GM23338 (cell line): ENCODE measurements around the gene SLC52A1. TPM values are rescaled to one million over a fixed set of nuclear protein-coding genes. Genes with fewer than 3 reads are reported as not detected.

Experiments
- polyA plus RNA-seq: library from polyadenylated mRNA; unstranded; fragments of >200 nt; fragmentation: Nextera tagmentation; extraction: Ambion mirVana; gene quantifications from 2 replicates; pipeline ENCODE4 v1.2.1, GENCODE V29; 2016
- total RNA-seq: library from RNA; depleted of rRNA; stranded (reverse); fragments of >200 nt; shearing (Covaris generic); gene quantifications from 2 replicates; pipeline ENCODE4 v1.2.3, GENCODE V29; 2014; rRNA removed

SLC52A1 gene
- total and polyA plus RNA-seq, 2 experiments from 2014 or later, result 0.21 to 0.63 TPM

Other genes with a start within 250 kb of the SLC52A1 start
- gene VMO1, start 249.1 kb downstream of the SLC52A1 start, total RNA-seq, result 0.38 TPM in 1 of 2 replicates, not detected in the other
- 0.40 and 0.47 TPM in 2 replicates for gene VMO1, start 249.1 kb downstream of the SLC52A1 start, polyA plus RNA-seq
- 1.3 TPM in 1 of 2 replicates, not detected in the other for gene GLTPD2, start 246.5 kb downstream of the SLC52A1 start, total RNA-seq
- gene GLTPD2, start 246.5 kb downstream of the SLC52A1 start, polyA plus RNA-seq, result 0.33 and 0.47 TPM in 2 replicates
- 266 and 302 TPM in 2 replicates for gene PSMB6, start 239.3 kb downstream of the SLC52A1 start, total RNA-seq
- 465 and 502 TPM in 2 replicates for gene PSMB6, start 239.3 kb downstream of the SLC52A1 start, polyA plus RNA-seq
- 49.9 and 55.9 TPM in 2 replicates for gene PLD2, start 228.3 kb downstream of the SLC52A1 start, total RNA-seq
- 20.2 and 22.1 TPM in 2 replicates for gene PLD2, start 228.3 kb downstream of the SLC52A1 start, polyA plus RNA-seq
- gene MINK1, start 202.1 kb downstream of the SLC52A1 start, total RNA-seq, result 42.1 and 54.9 TPM in 2 replicates
- gene MINK1, start 202.1 kb downstream of the SLC52A1 start, polyA plus RNA-seq, result 17.3 and 19.4 TPM in 2 replicates
- gene C17orf107, start 135.9 kb downstream of the SLC52A1 start, total RNA-seq, result 3.6 and 5.9 TPM in 2 replicates
- gene C17orf107, start 135.9 kb downstream of the SLC52A1 start, polyA plus RNA-seq, result 0.78 and 1.9 TPM in 2 replicates
- 0.23 and 1.2 TPM in 2 replicates for gene CHRNE, start 132.3 kb downstream of the SLC52A1 start, total RNA-seq
- 0.24 and 0.50 TPM in 2 replicates for gene CHRNE, start 132.3 kb downstream of the SLC52A1 start, polyA plus RNA-seq
- not detected in 2 replicates for gene GP1BA, start 103.1 kb downstream of the SLC52A1 start, total RNA-seq
- 0.14 and 0.24 TPM in 2 replicates for gene GP1BA, start 103.1 kb downstream of the SLC52A1 start, polyA plus RNA-seq
- gene SLC25A11, start 95.4 kb downstream of the SLC52A1 start, total RNA-seq, result 70.4 and 73.6 TPM in 2 replicates
- gene SLC25A11, start 95.4 kb downstream of the SLC52A1 start, polyA plus RNA-seq, result 35.7 and 37.8 TPM in 2 replicates
- gene RNF167, start 95.2 kb downstream of the SLC52A1 start, total RNA-seq, result 84.4 and 87.0 TPM in 2 replicates
- gene RNF167, start 95.2 kb downstream of the SLC52A1 start, polyA plus RNA-seq, result 60.1 and 61.2 TPM in 2 replicates
- gene PFN1, start 86.9 kb downstream of the SLC52A1 start, total RNA-seq, result 1,702 and 2,002 TPM in 2 replicates
- 3,646 and 3,709 TPM in 2 replicates for gene PFN1, start 86.9 kb downstream of the SLC52A1 start, polyA plus RNA-seq
- 8.9 and 12.1 TPM in 2 replicates for gene ENO3, start 84.3 kb downstream of the SLC52A1 start, total RNA-seq
- gene ENO3, start 84.3 kb downstream of the SLC52A1 start, polyA plus RNA-seq, result 19.6 and 25.5 TPM in 2 replicates
- 77.9 and 85.3 TPM in 2 replicates for gene SPAG7, start 67.6 kb downstream of the SLC52A1 start, total RNA-seq
- gene SPAG7, start 67.6 kb downstream of the SLC52A1 start, polyA plus RNA-seq, result 226 and 242 TPM in 2 replicates
- 3.3 and 4.4 TPM in 2 replicates for gene CAMTA2, start 47.8 kb downstream of the SLC52A1 start, total RNA-seq
- 8.7 and 10.1 TPM in 2 replicates for gene CAMTA2, start 47.8 kb downstream of the SLC52A1 start, polyA plus RNA-seq
- gene INCA1, start 37.9 kb downstream of the SLC52A1 start, total RNA-seq, result 2.1 TPM in 1 of 2 replicates, not detected in the other
- 1.1 and 1.3 TPM in 2 replicates for gene INCA1, start 37.9 kb downstream of the SLC52A1 start, polyA plus RNA-seq
- 56.4 and 61.4 TPM in 2 replicates for gene KIF1C, start 37.5 kb downstream of the SLC52A1 start, total RNA-seq
- gene KIF1C, start 37.5 kb downstream of the SLC52A1 start, polyA plus RNA-seq, result 13.5 and 16.8 TPM in 2 replicates
- gene ZFP3, start 43.0 kb upstream of the SLC52A1 start, total RNA-seq, result 0.93 and 1.6 TPM in 2 replicates
- 0.55 and 0.97 TPM in 2 replicates for gene ZFP3, start 43.0 kb upstream of the SLC52A1 start, polyA plus RNA-seq
- 24.1 and 24.8 TPM in 2 replicates for gene ZNF232, start 76.5 kb upstream of the SLC52A1 start, total RNA-seq
- gene ZNF232, start 76.5 kb upstream of the SLC52A1 start, polyA plus RNA-seq, result 21.5 and 24.9 TPM in 2 replicates
- gene USP6, start 80.6 kb upstream of the SLC52A1 start, total RNA-seq, result 0.94 and 1.1 TPM in 2 replicates
- 1.3 and 1.7 TPM in 2 replicates for gene USP6, start 80.6 kb upstream of the SLC52A1 start, polyA plus RNA-seq
- gene ZNF594, start 156.4 kb upstream of the SLC52A1 start, total RNA-seq, result 15.6 and 16.2 TPM in 2 replicates
- 5.3 and 7.0 TPM in 2 replicates for gene ZNF594, start 156.4 kb upstream of the SLC52A1 start, polyA plus RNA-seq
- not detected in 2 replicates for gene SCIMP, start 199.4 kb upstream of the SLC52A1 start, total RNA-seq
- gene SCIMP, start 199.4 kb upstream of the SLC52A1 start, polyA plus RNA-seq, result 0.24 and 0.36 TPM in 2 replicates
- gene RABEP1, start 246.9 kb upstream of the SLC52A1 start, total RNA-seq, result 31.3 and 37.0 TPM in 2 replicates
- 70.3 and 88.1 TPM in 2 replicates for gene RABEP1, start 246.9 kb upstream of the SLC52A1 start, polyA plus RNA-seq